Neural crest cell (in vitro differentiated cells): ENCODE measurements around the gene OSBPL2. TPM values are rescaled to one million over a fixed set of nuclear protein-coding genes. Genes with fewer than 3 reads are reported as not detected.
A peak's percentile ranks its signal among the peaks of the same experiment; 100 is the strongest.

Source experiments
- DNase-seq: peaks from one replicate; pipeline ENCODE4 v3.0.0; 2021; ENCODE audit warnings: low read depth, mixed read lengths, low spot score
- H3K27ac Mint-ChIP-seq: one replicate; pipeline ENCODE4 v1.8.0; 2021; ENCODE audit warnings: mild to moderate bottlenecking, mixed read lengths; ENCODE audit not compliant: unreplicated experiment
- H3K27me3 Mint-ChIP-seq: 2 replicates; pipeline ENCODE4 v1.8.0; 2021; ENCODE audit warnings: low read depth, mild to moderate bottlenecking, mixed read lengths
- H3K36me3 Mint-ChIP-seq: 2 replicates; pipeline ENCODE4 v1.8.0; 2021; ENCODE audit warnings: low read depth, mild to moderate bottlenecking, mixed read lengths
- H3K4me1 Mint-ChIP-seq: 2 replicates; pipeline ENCODE4 v1.8.0; 2021; ENCODE audit warnings: mixed read lengths
- H3K4me3 Mint-ChIP-seq: one replicate; pipeline ENCODE4 v1.8.0; 2021; ENCODE audit warnings: mild to moderate bottlenecking, mixed read lengths
- H3K9me3 Mint-ChIP-seq: 2 replicates; pipeline ENCODE4 v1.8.0; 2021; ENCODE audit warnings: mixed read lengths
- total RNA-seq: library from RNA; stranded (reverse); gene quantifications from 2 replicates; pipeline ENCODE4 v1.2.1, GENCODE V29; 2021
- TF ChIP-seq, protein P1 (sequence below): fragments of 200-600 bp; sonication (generic); conservative IDR thresholded peaks from 2 replicates; pipeline ENCODE4 v1.5.0; 2021; ENCODE audit warnings: antibody characterized with exemption, mild to moderate bottlenecking

OSBPL2 gene
- total RNA-seq, 1 donor from 2014 or later: 33.1 TPM

DNA sequence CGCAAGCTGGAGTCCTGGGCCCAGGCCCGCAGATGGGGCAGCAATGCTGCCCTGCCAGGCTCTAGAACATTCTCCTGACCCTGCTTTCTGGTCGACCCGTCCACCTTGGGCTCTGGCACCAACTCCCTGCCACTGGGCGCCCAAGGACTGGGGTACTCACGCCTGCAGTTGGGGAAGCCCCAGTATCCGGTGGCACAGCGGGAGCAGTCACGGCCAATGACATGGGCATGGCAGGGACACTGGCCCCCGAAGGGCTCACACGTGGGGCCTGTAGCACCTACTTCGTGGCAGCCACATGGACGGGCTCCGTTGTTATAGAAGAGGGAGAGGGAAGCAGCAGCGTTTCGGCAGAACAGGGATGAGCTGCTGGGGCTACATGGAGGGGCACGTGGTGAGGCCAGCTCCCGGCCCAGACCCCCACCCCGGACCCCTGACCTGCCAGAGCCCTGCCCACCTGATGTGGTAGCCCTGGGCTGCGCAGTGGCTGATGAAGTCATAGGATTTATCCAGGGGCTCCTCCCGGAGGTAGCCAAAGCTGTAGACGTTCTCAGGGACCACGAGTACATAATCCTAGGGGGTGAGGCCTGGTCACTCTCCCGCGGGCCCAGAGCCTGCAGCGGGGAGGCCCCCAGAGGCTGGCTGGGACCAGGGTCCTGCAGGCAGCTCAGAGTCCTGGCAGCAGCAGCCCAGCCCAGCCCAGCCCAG is 90.5 kb downstream of the OSBPL2 start:
- H3K27ac Mint-ChIP-seq: no peak overlapping the region
- TF ChIP-seq, protein P1, sequence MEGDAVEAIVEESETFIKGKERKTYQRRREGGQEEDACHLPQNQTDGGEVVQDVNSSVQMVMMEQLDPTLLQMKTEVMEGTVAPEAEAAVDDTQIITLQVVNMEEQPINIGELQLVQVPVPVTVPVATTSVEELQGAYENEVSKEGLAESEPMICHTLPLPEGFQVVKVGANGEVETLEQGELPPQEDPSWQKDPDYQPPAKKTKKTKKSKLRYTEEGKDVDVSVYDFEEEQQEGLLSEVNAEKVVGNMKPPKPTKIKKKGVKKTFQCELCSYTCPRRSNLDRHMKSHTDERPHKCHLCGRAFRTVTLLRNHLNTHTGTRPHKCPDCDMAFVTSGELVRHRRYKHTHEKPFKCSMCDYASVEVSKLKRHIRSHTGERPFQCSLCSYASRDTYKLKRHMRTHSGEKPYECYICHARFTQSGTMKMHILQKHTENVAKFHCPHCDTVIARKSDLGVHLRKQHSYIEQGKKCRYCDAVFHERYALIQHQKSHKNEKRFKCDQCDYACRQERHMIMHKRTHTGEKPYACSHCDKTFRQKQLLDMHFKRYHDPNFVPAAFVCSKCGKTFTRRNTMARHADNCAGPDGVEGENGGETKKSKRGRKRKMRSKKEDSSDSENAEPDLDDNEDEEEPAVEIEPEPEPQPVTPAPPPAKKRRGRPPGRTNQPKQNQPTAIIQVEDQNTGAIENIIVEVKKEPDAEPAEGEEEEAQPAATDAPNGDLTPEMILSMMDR: no peak
- no peaks in the 10 kb centered on the region for H3K27me3 Mint-ChIP-seq
- H3K4me1 Mint-ChIP-seq: no peaks in the 10 kb centered on the region
- no peaks in the 10 kb centered on the region for H3K9me3 Mint-ChIP-seq
- peaks cover 5% of the 10 kb centered on the region for H3K36me3 Mint-ChIP-seq
- no peak overlapping the region for H3K4me3 Mint-ChIP-seq
- no peak for DNase-seq

- TF ChIP-seq, protein P1: no peak
- DNase-seq: no peak
- H3K36me3 Mint-ChIP-seq: peaks cover 4% of the 10 kb centered on the region
- H3K27me3 Mint-ChIP-seq: no peaks in the 10 kb centered on the region
- no peaks in the 10 kb centered on the region for H3K4me1 Mint-ChIP-seq
- H3K9me3 Mint-ChIP-seq: no peaks in the 10 kb centered on the region
- no peak overlapping the region for H3K27ac Mint-ChIP-seq
- H3K4me3 Mint-ChIP-seq: no peak overlapping the region
These were observed 91.4 kb downstream of the OSBPL2 start for GRCh38 chr20:62329389-62330377.

DNA sequence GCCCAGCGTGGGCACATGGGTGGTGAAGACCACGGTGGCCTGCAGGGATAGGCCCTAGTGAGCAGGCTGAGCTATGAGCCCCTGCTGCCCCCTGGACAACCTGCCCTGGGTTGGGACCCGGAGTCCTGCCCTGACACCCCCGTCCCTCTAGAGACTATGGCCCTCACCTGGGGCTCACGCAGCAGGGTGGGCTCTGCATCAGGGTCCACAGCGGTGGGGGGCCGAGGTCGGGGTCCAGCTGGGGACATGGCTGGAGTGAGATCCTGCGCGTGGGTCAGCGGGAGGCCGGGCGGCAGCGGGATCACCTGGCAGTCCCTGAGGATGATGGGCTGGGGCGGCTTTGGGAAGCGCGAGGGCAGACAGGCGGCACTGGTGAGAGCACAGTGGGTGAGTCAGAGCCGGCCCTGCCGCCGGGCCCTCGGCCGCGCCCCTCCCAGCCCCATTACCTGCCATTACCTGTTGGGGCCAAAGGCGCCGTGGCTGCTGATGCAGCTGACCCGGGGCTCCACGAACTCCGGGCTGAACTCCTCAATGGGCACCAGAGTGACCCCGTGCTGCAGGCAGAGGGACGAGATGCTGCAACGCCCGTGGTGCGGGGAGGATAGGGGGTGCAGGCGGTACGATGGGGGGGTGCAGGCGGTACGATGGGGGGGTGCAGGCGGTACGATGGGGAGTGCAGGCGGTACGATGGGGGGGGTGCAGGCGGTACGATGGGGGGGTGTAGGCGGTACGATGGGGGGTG is 92.4 kb downstream of the OSBPL2 start:
- Mint-ChIP-seq H3K27me3 (no peaks in the 10 kb centered on the region), H3K36me3 (no peaks in the 10 kb centered on the region), H3K27ac (no peak overlapping the region), H3K9me3 (no peaks in the 10 kb centered on the region), H3K4me1 (no peaks in the 10 kb centered on the region), H3K4me3 (no peak overlapping the region)
- TF ChIP-seq, protein P1: no peak
- no peak for DNase-seq

DNA sequence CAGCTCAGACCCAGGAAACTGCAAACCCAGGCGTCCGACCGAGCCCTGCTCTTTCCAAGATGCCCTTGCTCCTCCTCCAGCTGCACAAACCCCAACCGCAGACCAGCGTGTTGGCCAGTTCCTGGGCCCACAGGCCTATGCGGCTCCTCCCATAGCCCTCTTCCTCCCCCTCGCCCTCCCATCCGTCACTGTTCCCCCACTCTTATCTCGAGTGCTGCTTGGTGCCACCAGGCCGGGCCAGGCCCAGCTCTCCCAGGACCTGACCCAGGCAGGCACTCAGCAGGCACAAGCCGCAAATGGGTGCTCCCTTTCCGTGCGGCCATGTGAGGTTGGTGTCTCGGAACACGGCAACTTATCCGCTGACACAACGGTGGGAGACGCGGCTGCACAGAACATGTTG is 93.0 kb downstream of the OSBPL2 start:
- Mint-ChIP-seq H3K4me3 (no peak overlapping the region), H3K4me1 (no peaks in the 10 kb centered on the region), H3K36me3 (no peaks in the 10 kb centered on the region), H3K27me3 (no peaks in the 10 kb centered on the region), H3K27ac (peak overlapping the region; percentile 71), H3K9me3 (no peaks in the 10 kb centered on the region)
- no peak for DNase-seq
- TF ChIP-seq, protein P1: no peak

GRCh38 chr20:62332421-62332820 is 94.1 kb downstream of the OSBPL2 start:
- no peak for DNase-seq
- Mint-ChIP-seq H3K27me3 (no peaks in the 10 kb centered on the region), H3K4me3 (no peak overlapping the region), H3K36me3 (no peaks in the 10 kb centered on the region), H3K9me3 (no peaks in the 10 kb centered on the region), H3K4me1 (no peaks in the 10 kb centered on the region), H3K27ac (peak overlapping the region; percentile 57)
- TF ChIP-seq, protein P1: no peak
